NCI-H526 (cell line): ENCODE data around the gene GP9.
A peak's percentile ranks its signal among the peaks of the same experiment; 100 is the strongest.

Experiments
- DNase-seq, 2 experiments: peaks; one replicate each; lab custom pipeline; 2025; lab: John Stamatoyannopoulos, UW

The GP9 gene

DNA sequence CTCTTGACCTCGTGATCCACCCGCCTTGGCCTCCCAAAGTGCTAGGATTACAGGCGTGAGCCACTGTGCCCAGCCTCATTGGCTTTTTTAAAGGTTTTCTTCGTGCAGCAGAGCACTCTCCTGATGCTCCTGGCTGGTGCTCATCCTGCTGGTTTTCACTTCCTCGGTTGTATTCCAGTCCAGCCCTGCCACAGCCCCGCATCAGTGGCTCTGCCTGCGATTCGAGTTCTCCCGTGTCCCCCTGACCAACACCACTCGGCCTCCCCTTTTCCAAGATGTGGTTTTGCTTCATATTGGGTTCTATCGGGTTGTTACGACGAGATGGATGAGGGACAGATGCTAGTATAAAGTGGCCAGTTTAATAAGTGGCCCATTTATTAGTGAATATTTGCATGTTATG is 31.7 kb upstream of the GP9 start:
- no peak for DNase-seq

GRCh38 chr3:129030611-129031010 is 30.0 kb upstream of the GP9 start:
- DNase-seq, result no peak

DNA sequence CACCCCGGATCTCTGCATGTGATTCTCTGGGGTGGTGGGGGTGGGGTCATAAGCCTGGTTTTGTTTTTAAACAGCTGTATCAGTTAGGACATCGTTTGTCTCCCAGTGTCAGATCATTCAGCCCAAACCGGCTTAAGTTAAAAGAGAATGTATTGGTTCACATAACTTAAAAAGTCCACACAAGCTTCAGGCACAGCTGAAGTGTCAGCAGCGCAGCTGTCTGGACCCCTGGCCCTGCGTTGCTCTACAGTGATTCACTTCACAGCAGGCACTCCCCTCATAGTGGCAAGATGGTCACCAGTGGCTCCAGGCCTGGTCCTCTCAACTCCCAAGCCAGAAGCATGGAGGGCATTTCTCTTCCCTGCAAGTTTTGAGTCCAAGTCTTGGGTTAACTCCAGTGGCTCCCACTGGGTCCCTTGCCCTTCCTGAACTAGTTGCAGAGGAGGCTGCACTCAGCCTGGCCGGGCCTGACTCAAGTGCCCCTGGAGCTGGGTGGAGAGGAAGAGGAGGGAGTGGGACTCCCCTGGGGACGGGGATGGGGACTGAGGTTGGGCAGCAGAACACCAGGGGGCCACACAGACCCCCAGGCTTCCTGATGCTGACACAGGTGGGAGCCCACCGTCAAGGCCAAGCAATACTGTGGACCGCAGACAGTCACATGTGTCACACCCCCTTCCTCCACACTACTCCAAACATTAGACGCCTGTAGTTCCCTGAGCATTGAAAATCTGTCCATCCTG is 28.9 kb upstream of the GP9 start:
- DNase-seq, result no peak

- DNase-seq, result no peak
These were observed 27.9 kb upstream of the GP9 start for GRCh38 chr3:129032716-129033115.

DNA sequence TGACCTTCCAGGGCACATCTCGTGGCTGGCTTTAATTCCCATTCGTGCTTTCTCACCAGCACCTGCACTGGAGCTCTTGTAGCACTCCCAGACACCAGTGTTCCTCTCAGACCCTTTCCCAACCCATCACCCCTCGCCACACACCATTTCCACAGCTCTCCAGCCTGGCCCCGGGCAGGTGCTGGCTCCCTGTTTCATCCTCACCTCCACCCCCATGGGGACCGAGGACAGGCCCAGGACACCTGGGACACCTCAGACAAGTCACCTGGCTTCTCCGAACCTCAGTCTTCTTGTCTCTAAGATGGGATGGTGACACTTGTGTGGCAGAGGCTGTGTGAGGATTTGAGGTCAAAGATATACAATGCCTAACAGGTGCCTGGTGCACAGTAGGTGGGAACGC is 27.4 kb upstream of the GP9 start:
- DNase-seq, result no peak

DNA sequence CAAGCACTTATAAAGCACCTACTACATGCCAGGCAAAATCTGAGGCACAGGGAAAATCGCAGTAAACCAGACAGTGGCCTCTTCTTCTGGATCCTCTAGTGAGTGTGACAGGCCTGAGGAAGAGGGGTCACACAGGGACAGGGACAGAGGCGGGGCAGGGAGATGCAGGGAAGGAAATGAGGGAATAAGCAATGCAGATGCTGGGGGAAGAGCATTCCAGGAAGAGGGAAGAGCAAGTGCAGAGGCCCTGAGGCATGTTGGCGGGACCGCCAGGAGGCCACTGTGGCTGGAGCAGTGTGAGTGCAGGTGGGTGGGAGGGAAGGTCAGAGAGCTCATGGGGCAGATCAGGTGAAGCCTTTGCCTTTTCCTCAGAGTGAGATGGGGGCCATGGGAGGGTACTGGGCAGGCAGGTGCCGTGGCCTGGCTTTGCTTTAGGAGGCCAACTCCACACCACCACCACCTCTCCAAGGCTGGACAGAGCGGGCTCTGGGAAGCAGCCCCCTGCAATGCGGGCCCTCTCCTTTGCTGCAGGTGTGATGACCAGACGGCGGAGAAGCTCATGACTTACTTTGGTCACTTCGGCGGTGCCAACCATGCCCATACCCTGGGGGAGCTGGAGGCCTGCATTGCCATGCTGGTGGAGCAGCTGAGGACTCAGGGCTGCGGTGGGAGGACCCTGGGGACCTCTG is 26.8 kb upstream of the GP9 start:
- DNase-seq, result no peak

DNA sequence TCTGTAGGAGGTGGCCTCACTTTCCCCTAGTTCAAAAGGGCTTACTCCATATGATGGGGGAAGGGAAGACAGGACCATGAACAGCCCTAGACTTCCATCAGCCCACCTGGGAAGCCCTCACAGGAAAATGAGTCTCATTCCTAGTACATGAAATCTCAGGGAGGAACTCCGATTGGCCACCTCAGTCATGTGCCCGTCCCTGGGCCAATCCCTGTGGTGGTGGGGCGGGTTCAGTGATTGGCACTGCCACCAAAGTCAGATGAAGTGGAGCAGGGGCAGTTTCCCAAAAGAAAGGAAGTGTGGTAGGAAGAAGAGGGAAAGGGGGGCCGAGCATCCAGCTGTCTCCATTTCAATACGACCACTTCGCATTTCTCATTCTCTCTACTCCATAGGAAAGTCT is 25.9 kb upstream of the GP9 start:
- DNase-seq, result peak in 1 of 2 experiments; percentile 19

GRCh38 chr3:129035360-129036221 is 25.0 kb upstream of the GP9 start:
- no peak for DNase-seq

DNA sequence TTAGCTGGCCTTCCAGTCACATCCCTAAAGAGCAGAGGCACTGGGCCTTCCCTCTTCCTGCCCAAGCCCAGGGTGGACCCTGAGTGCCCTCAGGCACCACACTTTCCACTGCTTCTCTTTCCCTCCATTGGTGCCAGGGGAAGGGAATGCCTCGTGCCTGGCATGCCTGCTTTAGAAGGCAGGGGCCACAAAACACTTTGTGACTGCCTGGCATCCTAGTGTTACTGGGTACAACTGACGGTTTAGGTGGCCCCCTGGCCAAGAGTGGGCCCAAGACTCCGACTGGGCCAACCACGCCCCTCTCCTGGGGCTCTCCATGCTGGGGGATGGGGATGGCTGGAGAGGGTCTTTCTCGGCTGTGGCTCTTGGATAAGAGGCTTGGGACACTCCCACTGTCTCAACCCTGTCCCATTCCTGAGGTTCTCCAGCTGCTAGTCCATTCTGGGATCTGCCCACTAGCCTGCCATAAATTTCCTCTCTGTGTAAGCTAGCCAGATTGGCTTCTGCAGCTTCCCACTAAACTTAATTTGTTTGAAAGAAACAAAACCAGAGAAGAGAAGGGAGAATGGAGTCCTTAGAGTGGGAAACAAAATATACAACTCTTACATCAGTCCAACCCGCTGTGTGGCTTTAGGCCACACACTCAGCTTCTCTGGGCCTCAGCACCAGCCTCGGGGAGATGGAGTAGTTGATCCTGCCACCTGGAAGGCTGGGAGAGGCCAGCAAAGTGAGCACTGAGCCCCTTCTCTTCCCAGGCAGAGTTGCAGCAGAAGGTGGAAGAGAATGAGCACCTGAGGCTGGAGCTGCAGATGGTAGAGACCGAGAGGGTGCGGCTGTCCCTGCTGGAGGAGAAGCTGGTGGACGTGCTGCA is 24.1 kb upstream of the GP9 start:
- DNase-seq, result no peak

DNA sequence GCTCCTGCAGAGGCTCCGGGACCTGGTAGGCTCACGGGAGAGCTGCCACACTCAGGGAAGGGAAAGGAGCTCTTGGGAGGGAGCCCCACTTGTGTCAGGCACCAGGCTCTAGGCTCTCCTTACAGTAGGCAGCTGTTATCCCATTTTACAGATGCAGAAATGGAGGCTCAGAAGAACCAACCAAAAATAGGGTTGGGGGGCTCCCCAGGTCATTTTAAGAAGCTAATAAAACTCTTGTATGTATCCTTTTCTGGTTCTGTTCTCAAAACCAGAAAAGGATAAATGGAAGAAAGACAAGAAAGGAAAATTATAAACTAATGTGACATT is 23.5 kb upstream of the GP9 start:
- DNase-seq, result no peak

- no peak for DNase-seq
These were observed 22.3 kb upstream of the GP9 start for GRCh38 chr3:129038121-129038855.

- peak in 1 of 2 experiments; percentile 71 for DNase-seq
These were observed 21.1 kb upstream of the GP9 start for GRCh38 chr3:129039271-129040038.

- DNase-seq, result no peak
These were observed 20.6 kb upstream of the GP9 start for GRCh38 chr3:129040039-129040336.

- no peak for DNase-seq
These were observed 19.8 kb upstream of the GP9 start for GRCh38 chr3:129040579-129041300.

DNA sequence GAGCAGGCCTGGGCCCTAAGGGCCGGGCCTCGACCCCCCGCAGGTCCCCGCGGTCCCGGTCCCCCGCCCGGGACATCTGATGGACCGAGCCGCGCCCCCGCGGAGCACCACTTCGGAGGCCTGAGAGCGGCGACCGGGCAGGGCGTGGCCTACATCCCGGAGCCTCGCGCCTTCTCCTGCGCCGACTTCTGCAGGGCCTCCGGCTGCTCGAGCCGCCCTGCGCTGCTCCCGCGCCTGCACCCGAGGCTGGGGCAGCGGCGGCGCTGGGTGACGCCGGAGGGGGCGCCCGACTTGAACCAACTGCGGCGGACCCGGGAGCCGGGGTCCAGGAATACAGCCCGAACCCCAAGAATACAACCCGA is 14.9 kb upstream of the GP9 start:
- no peak for DNase-seq

DNA sequence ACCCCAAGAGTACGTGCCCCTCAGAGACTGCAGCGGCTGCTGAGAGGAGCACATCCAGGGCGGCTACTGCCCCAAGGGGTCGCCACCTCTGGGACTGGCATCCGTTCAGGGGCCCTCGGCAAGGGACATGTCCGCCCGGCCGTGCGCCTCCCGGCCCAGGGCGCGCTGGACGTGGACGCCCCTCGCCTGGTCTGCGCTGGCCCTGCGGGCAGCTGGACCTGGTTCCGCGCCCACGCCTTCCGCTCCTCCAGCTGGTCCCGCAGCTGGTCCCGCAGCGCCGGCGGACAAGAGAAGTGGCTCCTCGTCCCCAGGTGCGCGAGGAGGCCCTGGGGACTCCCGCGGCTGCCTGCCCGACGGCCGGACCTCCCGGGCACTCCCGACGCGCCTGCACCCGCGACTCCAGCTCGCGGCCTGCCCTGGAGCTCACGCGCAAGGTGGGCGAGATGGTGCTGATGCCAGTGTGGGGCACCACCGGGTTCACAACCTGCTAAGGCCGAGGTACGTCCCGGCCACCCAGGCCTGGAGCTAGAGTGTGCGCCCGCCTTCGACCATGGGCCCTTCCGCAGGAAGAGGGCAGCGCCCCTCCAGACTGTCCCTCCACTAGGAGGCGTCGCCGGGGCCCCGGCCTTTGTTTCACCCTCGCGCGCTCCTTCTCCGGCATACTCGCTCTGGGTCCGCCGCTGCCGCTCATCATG is 14.4 kb upstream of the GP9 start:
- DNase-seq, result no peak

- DNase-seq, result no peak
These were observed 13.6 kb upstream of the GP9 start for GRCh38 chr3:129046732-129047552.

DNA sequence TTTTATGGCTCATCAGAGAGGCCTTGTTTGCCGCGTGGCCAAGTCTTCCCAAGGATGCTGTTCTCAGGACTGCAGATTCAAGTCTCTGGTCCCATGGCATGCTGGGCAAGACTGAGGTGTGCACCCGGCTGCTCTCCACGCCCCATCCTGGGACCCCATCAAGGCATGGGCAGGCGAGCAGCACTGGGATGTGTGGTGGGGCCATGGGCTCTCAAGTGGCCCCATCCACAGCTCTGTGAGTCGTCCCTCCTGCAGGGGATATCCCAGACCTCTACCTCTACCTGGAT is 13.1 kb upstream of the GP9 start:
- DNase-seq, result no peak
